Fibroblast of lung (primary cell): Measurements from ENCODE around the gene CEACAM18. TPM values are rescaled to one million over a fixed set of nuclear protein-coding genes. Genes with fewer than 3 reads are reported as not detected.

Experiments
- DNase-seq, 2 donors: peaks; one replicate each; pipeline versions ENCODE4 v3.0.0 to v3.0.0-alpha.2; 2010; ENCODE audit warnings: low read depth in 2 of 2
- H2AFZ ChIP-seq: 2 replicates; pipeline ENCODE4 v1.5.1; 2012; ENCODE audit warnings: low read length, control low read depth, inconsistent platforms
- H3K27ac ChIP-seq: 2 replicates; pipeline ENCODE4 v1.5.1; 2011; ENCODE audit warnings: low read length, control low read depth; ENCODE audit not compliant: insufficient read depth
- H3K27me3 ChIP-seq: 2 replicates; pipeline ENCODE4 v1.5.1; 2011; ENCODE audit warnings: mild to moderate bottlenecking, low read length; ENCODE audit not compliant: control insufficient read depth, insufficient read depth
- H3K36me3 ChIP-seq: 2 replicates; pipeline ENCODE4 v1.5.1; 2011; ENCODE audit warnings: low read length; ENCODE audit not compliant: control insufficient read depth, insufficient read depth
- H3K4me1 ChIP-seq: 2 replicates; pipeline ENCODE4 v1.5.1; 2011; ENCODE audit warnings: low read length; ENCODE audit not compliant: control insufficient read depth, insufficient read depth; ENCODE audit errors: extremely low read depth
- H3K4me2 ChIP-seq: 2 replicates; pipeline ENCODE4 v1.5.1; 2011; ENCODE audit warnings: low read length, control low read depth; ENCODE audit not compliant: insufficient read depth; ENCODE audit errors: extremely low read depth
- H3K4me3 ChIP-seq, 4 experiments: fragments of 200-600 bp in 1 of 4; sonication (generic) in 1 of 4; replicated peaks in 1 of 4; 2 replicates each; pipeline ENCODE4 v1.5.1; 2011 to 2016; ENCODE audit warnings: low read length in 4 of 4, low read depth in 3 of 4, mild to moderate bottlenecking in 3 of 4, control low read depth in 2 of 4, inconsistent platforms in 1 of 4, mixed read lengths in 1 of 4; ENCODE audit not compliant: insufficient read depth in 1 of 4; ENCODE audit errors: control extremely low read depth in 1 of 4
- H3K79me2 ChIP-seq: 2 replicates; pipeline ENCODE4 v1.5.1; 2012; ENCODE audit warnings: mild to moderate bottlenecking, low read length, inconsistent platforms; ENCODE audit not compliant: control insufficient read depth, insufficient read depth
- H3K9ac ChIP-seq: 2 replicates; pipeline ENCODE4 v1.5.1; 2011; ENCODE audit warnings: mild to moderate bottlenecking, low read length, control low read depth; ENCODE audit not compliant: insufficient read depth
- H3K9me3 ChIP-seq: 2 replicates; pipeline ENCODE4 v1.5.1; 2012; ENCODE audit warnings: low read depth, low read length; ENCODE audit not compliant: control insufficient read depth, insufficient read depth
- H4K20me1 ChIP-seq: 2 replicates; pipeline ENCODE4 v1.5.1; 2011; ENCODE audit warnings: low read length; ENCODE audit not compliant: control insufficient read depth, insufficient read depth; ENCODE audit errors: extremely low read depth
- CTCF ChIP-seq, 2 donors: IDR thresholded peaks in 1 of 2; conservative IDR thresholded peaks in 1 of 2; 1 replicate in 1 of 2; 2 replicates in 1 of 2; pipeline ENCODE4 v1.5.1; 2011 to 2012; ENCODE audit warnings: low read length in 2 of 2, control low read depth in 1 of 2, inconsistent platforms in 1 of 2, low read depth in 1 of 2, mild to moderate bottlenecking in 1 of 2
- EZH2 ChIP-seq: IDR thresholded peaks from 2 replicates; pipeline ENCODE4 v1.5.1; 2012; ENCODE audit warnings: low read length, control low read depth, mild to moderate bottlenecking; ENCODE audit errors: missing control alignments
- polyA plus RNA-seq, 2 donors: library from polyadenylated mRNA; depleted of rRNA in 1 of 2; stranded (reverse) in 1 of 2; unstranded in 1 of 2; fragments of >200 nt; gene quantifications; 2 replicates each; pipeline ENCODE4 v1.2.1, GENCODE V29; 2011 to 2012; ENCODE audit warnings: missing spikeins in 1 of 2
- total RNA-seq: library from RNA; depleted of rRNA; stranded (reverse); fragments of >200 nt; gene quantifications from 2 replicates; pipeline ENCODE4 v1.2.1, GENCODE V29; 2014

The CEACAM18 gene
- total and polyA plus RNA-seq, 2 donors (not counting 1 experiment from before 2014, with no cell fraction given): not detected

- no peak for TF ChIP-seq EZH2
- TF ChIP-seq CTCF (conservative IDR thresholded peaks at IDR 0.05 in 1 of 2, IDR thresholded peaks at IDR 0.05 in 1 of 2; ENCODE audit: low read depth in 1 of 2, low read length in 2 of 2): no peak
Measured at GRCh38 chr19:51466723-51467122, 11.6 kb upstream of the CEACAM18 start.

GRCh38 chr19:51467864-51468544, 10.3 kb upstream of the CEACAM18 start:
- H3K9ac ChIP-seq: no peak overlapping the region
- H3K4me1 ChIP-seq: no peaks in the 10 kb centered on the region
- no peaks in the 10 kb centered on the region for H3K9me3 ChIP-seq
- H4K20me1 ChIP-seq: no peaks in the 10 kb centered on the region
- H2AFZ ChIP-seq: no peak overlapping the region
- no peaks in the 10 kb centered on the region for H3K36me3 ChIP-seq
- H3K27me3 ChIP-seq: no peaks in the 10 kb centered on the region
- H3K4me3 ChIP-seq: no peak overlapping the region
- no peak for TF ChIP-seq CTCF (conservative IDR thresholded peaks at IDR 0.05 in 1 of 2, IDR thresholded peaks at IDR 0.05 in 1 of 2; ENCODE audit: low read depth in 1 of 2, low read length in 2 of 2)
- no peak for TF ChIP-seq EZH2
- H3K79me2 ChIP-seq: no peaks in the 10 kb centered on the region
- no peak for DNase-seq
- no peak overlapping the region for H3K4me2 ChIP-seq
- H3K27ac ChIP-seq: no peak overlapping the region

More at GRCh38 chr19:51466723-51467122, 11.6 kb upstream of the CEACAM18 start:
- Histone ChIP-seq H3K9ac (no peak overlapping the region), H3K79me2 (no peaks in the 10 kb centered on the region), H4K20me1 (no peaks in the 10 kb centered on the region), H3K4me2 (no peak overlapping the region), H3K27me3 (no peaks in the 10 kb centered on the region), H2AFZ (no peak overlapping the region), H3K36me3 (no peaks in the 10 kb centered on the region), H3K9me3 (no peaks in the 10 kb centered on the region), H3K27ac (no peak overlapping the region), H3K4me3 (no peak overlapping the region), H3K4me1 (no peaks in the 10 kb centered on the region)
- DNase-seq: no peak

- Histone ChIP-seq H3K9ac (no peak overlapping the region), H3K4me3 (no peak overlapping the region), H3K27me3 (no peaks in the 10 kb centered on the region), H4K20me1 (no peaks in the 10 kb centered on the region), H3K4me1 (no peaks in the 10 kb centered on the region), H3K4me2 (no peak overlapping the region), H3K36me3 (no peaks in the 10 kb centered on the region), H3K9me3 (no peaks in the 10 kb centered on the region), H3K79me2 (no peaks in the 10 kb centered on the region), H2AFZ (no peak overlapping the region), H3K27ac (no peak overlapping the region)
- TF ChIP-seq CTCF (conservative IDR thresholded peaks at IDR 0.05 in 1 of 2, IDR thresholded peaks at IDR 0.05 in 1 of 2; ENCODE audit: low read depth in 1 of 2, low read length in 2 of 2) (no peak), EZH2 (no peak)
- no peak for DNase-seq
Measured at GRCh38 chr19:51468545-51468920, 9.8 kb upstream of the CEACAM18 start.
